T-helper 2 cell treated with Interferon-gamma antibody and Interleukin-4, amounts not matched to agents 100 ng/mL and 5 ng/mL, for 36 hours (primary cell): Measurements from ENCODE around the gene CLRN3. TPM values are rescaled to one million over a fixed set of nuclear protein-coding genes. Genes with fewer than 3 reads are reported as not detected.

Experiments used
- intact Hi-C: fragments of 100-400 bp; cut with micrococcal nuclease; formaldehyde crosslinking; loops from one replicate; pipeline ENCODE4 v1.15.1; 2023
- total RNA-seq: library from RNA; stranded (reverse); gene quantifications from 2 replicates; pipeline ENCODE4 v1.2.3, GENCODE V29; 2022

Gene CLRN3
- total RNA-seq, 1 donor from 2014 or later = not detected

DNA sequence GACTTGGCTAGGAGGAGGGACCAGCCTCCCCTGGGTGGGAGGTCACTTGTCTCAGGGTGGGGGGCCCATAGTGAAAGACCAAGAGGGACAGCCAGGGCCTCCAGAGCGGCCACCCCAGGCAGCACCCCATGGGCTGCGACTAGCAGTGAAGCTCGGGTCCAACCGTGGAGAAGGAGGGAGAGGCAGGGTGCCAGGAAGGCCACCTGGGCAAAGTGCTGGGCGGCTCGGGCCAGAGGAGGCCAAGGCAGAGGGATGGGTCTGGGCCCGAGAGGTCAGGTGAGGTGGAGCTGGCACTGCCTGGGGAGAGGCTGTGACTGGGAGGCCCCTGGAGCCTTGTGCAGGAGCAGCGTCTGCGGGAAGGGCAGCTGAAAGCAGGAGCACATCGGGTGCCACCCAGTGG, 41.8 kb downstream of the CLRN3 start:
- intact Hi-C loops = loop anchor here (5.0 to 10.0 kb wide), 2 partner anchors 286 to 1869 kb away; no protein-coding TSS in a partner anchor

DNA sequence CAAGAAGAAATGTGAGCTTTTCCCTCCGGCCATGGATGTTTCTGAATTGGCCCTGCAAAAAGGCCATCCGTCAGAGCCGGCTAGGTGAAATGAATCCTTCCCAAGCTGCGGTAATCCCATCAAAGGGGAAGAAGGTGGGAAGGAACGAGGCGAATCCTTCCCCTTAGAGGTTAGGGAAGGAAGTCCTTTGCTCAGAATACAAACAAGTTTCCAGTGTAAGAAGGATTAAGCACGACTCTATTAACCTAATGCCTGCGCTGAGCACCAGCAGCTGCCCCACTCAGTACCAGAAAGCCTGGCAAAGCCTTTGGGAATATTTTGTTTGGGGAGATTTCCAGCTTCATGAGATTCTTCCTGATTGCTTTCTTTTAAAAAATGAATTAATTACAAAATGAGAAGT, 42.8 kb downstream of the CLRN3 start:
- intact Hi-C loops = loop anchor here (5.0 to 10.0 kb wide), 2 partner anchors 285 to 1868 kb away; no protein-coding TSS in a partner anchor

DNA sequence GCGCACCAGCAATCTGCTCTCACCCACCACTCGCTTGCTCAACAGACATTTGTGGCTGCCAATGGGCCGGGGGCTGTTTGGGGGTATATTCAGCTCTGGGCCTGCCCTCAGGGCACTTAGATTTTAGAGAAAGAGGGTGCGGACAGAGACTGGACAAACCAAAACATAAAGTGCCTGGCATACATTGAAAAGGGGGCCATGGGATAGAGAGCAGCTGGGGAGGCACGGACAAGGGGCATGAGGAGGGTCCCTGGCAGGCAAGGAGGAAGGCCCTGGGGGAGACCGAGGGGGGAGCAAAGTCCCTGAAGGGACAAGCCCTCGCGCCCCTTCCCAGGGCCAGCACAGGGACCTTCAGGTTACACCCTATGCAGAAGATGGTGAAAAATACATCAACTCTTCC, 43.5 kb downstream of the CLRN3 start:
- intact Hi-C loops = no loop called here

DNA sequence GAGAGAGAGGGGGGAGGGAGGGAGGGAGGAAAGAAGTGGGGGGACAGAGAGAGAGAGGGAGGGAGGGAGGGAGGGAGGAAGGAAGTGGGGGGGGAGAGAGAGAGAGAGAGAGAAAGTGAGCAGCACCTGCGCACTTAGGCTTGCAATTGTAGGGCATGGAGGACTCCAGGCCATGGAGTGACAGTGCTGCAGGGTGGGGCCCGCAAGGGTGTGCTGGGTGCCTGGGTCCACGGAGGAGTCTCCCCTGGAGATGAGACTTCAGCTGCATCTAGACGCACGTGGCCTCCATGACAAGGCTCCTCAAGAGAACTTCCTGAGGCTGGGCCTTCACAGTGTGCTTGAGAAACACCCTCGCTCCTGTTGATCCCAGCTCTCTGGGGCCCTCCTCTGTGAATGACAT, 44.5 kb downstream of the CLRN3 start:
- intact Hi-C loops = no loop called here

DNA sequence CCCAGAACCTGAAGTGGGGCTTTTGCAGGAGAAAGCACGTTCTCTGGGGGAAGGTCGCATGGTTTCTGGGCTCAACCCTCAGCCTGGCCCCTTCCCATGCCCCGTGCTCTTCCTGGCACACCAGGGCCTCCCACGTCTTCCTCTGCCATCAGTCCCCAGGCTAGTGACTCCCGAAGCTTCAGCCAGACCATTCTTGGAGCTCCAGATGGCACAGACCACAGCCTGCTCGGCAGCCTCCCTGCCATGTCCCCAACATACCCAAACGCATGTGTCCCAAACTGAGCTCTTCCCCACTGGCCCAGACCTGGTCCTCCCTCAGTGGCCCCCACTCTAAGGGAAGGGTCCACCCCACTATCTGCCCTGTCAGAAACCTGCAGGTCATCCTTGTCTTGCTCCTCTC, 47.0 kb downstream of the CLRN3 start:
- intact Hi-C loops = no loop called here

DNA sequence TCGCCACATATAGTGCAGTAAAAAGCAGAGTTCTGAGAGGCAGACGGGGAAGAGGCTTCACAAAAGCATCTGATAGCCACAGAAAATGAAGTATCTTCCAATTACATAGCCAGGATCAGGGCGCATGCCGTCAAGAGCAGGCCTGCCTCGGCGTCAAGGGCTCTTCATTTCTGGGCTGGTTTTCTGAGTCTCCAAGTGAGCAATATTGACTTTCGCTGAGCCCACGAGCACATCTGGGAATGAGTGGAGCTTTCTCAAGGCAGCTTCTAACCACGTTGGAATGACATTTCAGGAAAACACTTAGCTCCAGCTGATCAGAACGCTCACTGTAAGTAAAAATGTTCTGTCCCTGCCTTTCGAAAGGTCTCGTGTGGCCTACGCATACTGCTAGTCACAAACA, 51.9 kb downstream of the CLRN3 start:
- intact Hi-C loops = no loop called here

DNA sequence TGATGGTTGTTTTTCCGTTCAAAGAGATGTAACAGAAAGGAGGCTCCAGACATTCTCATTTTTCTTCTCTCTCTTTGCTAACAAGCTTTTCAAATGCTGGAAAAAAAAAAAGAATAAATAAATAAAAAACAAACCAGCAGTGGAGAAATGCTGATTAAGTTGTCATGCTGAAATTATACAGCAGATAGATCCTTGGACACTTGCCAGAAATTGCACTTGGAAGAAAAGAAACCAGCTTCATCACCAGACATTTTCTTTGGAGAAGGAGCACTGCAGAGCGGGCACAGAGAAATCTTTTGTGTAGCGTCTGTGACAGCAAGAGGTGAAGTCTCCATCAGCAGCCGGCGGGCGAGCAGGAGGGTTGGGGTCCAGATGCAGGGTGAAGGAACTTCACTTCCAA, 55.8 kb downstream of the CLRN3 start:
- intact Hi-C loops = no loop called here

DNA sequence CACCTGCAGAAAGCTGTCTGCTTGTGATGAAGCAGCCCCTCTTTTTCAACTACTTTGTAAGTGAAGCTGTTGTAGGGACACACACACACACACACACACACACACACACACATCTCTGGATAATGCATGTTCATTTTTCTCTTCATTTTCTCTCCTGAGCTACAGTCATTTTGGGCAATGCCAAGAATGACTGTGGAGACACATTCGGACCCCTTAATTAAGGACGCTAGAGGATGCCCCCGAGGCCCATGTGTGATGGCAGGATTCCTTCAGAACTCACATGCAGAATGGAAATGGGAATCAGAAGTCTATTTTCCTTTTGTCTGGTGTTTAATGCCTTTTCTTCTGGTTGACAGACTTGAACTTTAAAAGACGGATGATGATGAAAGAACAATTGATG, 56.6 kb downstream of the CLRN3 start:
- intact Hi-C loops = no loop called here

DNA sequence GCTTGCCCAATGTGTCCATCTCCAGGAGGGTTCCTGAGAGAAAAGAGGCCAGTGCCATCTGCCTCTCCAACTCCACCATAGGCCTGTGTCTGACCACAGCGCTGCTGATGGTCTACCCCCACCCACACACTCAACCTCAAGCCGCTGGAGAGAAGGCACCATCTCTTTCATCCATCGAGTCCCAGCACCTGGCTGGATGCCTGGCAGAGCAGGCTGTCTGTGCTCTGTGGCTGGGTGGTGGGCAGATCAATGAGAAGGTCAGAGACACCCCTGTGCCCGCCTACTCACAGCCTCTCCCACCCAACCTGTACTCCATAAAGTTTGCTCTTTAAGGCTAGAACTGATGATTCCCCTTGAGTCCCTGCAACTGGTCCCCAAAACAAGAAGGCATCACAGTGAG, 58.0 kb downstream of the CLRN3 start:
- intact Hi-C loops = no loop called here

DNA sequence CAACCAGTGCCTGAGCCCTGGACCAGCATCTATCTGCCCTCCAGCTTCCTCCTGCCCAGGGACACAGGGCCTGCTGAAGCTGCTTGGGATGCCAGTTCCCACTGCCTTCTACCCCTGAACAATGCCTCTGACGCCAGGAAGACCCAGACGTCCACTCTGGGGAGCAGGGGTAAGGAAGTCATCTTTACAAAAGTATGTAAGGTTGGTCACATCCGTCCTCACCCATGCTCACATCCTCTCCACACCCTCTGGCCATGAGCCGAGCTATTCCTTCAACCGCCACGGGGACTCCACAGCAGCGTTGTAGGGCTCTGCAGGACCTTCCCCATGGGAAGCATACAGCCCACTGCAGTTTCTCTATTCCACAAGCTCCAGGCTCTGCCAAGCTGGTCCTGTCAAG, 58.5 kb downstream of the CLRN3 start:
- intact Hi-C loops = no loop called here

DNA sequence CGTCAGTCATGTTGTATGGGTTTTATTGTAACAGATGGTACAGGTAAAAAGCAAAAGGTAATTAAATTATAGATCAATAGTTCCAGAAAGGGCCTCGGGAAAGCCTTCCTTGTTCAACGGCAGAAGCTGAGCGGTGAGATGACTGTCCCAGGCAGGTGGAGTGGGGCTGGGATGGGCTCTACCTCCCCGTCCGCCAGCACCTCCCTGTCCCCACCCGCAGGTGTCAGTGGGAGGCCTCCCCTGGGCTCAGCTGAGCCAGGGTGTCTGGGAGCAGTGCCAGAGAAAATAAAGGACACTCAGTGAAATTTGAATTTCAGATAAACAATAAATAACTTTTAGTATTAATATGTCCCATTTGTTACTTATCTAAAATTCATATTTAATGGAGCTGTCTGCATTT, 58.9 kb downstream of the CLRN3 start:
- intact Hi-C loops = no loop called here

DNA sequence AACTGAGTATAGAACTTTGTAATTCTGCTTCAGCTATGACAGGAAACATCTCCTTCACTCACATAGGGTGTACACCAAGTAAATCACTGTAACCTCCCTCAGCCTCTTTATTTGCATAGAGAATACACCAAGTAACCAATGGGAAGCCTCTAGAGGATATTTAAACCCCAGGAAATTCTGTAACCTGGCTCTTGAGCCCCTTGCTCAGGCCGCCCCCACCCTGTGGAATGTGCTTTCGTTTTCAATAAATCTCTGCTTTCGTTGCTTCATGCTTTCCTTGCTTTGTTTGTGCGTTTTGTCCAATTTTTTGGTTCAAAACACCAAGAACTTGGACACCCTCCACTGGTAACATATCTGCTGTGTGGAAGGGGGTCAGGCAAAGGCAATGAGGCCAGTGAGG, 60.2 kb downstream of the CLRN3 start:
- intact Hi-C loops = no loop called here

DNA sequence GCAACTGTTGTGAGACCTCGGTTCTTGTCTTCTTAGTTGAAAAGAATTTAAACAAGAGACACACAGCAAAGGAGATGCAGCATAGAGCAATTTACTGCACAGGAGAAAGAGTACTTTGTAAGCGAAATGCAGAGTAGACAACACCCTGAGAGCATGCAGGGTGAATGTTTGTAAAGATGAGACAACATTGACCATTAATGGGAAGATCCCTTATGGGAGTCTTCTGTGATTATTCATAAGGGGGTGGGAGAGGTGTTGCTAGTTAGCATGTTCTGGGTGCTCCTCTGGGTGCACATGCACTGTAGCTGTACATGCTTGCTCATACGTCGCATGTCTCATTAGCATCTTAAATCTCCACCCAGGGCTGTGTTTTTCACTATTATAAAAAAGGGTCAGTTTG, 62.3 kb downstream of the CLRN3 start:
- intact Hi-C loops = no loop called here

Other genes with a start within 250 kb of the CLRN3 start
- gene FOXI2, start 155.8 kb downstream of the CLRN3 start, total RNA-seq = not detected in 2 replicates
- gene PTPRE, start 14.2 kb upstream of the CLRN3 start, total RNA-seq = 20.4 and 20.5 TPM in 2 replicates
- 272 and 283 TPM in 2 replicates for gene MKI67, start 233.5 kb upstream of the CLRN3 start, total RNA-seq